ENCODE data around the gene OR2V2. TPM values are rescaled to one million over a fixed set of nuclear protein-coding genes. Genes with fewer than 3 reads are reported as not detected.

OR2V2 gene
- total and polyA plus RNA-seq, 2 donors (not counting 3 experiments of a cell fraction or from before 2014, with no cell fraction given): not detected

DNA sequence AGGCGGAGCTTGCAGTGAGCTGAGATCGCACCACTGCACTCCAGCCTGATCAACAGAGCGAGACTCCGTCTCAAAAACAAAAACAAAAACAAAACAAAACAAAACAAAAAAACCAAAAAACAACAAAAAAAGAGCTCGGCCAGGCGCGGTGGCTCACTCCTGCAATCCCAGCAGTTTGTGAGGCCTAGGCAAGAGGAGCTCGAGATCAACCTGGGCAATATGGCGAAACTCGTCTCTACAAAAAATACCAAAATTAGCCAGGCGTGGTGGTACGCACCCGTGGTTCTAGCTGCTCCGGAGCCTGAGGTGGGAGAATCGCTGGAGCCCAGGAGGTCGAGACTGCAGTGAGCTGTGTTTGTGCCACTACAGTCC lies 37.4 kb downstream of the OR2V2 start:
- DNase-seq (ENCODE audit: low read depth, low spot score): no peak
- Histone ChIP-seq H3K4me1 (ENCODE audit: control insufficient read depth, extremely low read depth, insufficient read depth, low read length) (peaks cover 1% of the 10 kb centered on the region), H3K79me2 (ENCODE audit: control insufficient read depth, insufficient read depth, low read length) (no peaks in the 10 kb centered on the region), H3K9ac (replicated peaks; ENCODE audit: extremely low read depth, insufficient read depth, low read length) (no peak overlapping the region), H3K9me1 (replicated peaks; ENCODE audit: control insufficient read depth, extremely low read depth, insufficient read depth, low read length) (no peaks in the 10 kb centered on the region), H3K9me3 (replicated peaks; ENCODE audit: control insufficient read depth, insufficient read depth, low read length) (no peaks in the 10 kb centered on the region), H3K36me3 (ENCODE audit: control insufficient read depth in 2 of 2, extremely low read depth in 1 of 2, insufficient read depth in 2 of 2, low read length in 2 of 2) (no peaks in the 10 kb centered on the region), H3K27me3 (ENCODE audit: control insufficient read depth in 2 of 2, insufficient read depth in 2 of 2, low read length in 2 of 2) (peaks cover 3 to 4% of the 10 kb centered on the region in 2 experiments), H4K20me1 (replicated peaks; ENCODE audit: control insufficient read depth, extremely low read depth, insufficient read depth, low read length) (no peaks in the 10 kb centered on the region), H3K4me3 (replicated peaks in 1 of 3; ENCODE audit: insufficient read depth in 1 of 3, low read depth in 1 of 3, low read length in 3 of 3) (no peak overlapping the region), H2AFZ (ENCODE audit: low read depth, low read length) (peak overlapping the region; percentile 70), H3K27ac (ENCODE audit: insufficient read depth, low read depth, low read length) (no peak overlapping the region), H3K4me2 (ENCODE audit: insufficient read depth, low read length) (peak overlapping the region; percentile 88)
- CTCF ChIA-PET: interaction anchor here (0.6 to 2.7 kb wide), 26 partner anchors 10 to 400 kb away, joined by 3 to 17 read pairs (median 4); partner anchors contain the start of genes RACK1, TRIM41, TRIM52 and TRIM7
- dilution Hi-C loops (cut with MboI; ENCODE audit: extremely low pct_ligation_motif_present, low sequenced_read_pairs): no loop called here
- POLR2A ChIA-PET: interaction anchor here (0.8 to 2.1 kb wide), 4 partner anchors 12 to 77 kb away, joined by 3 to 6 read pairs (median 4); partner anchors contain the start of gene TRIM41
- BruUV-seq (replicated peaks): no TSS peak
- intact Hi-C loops (cut with micrococcal nuclease): loop anchor here (1.0 to 10.0 kb wide), 5 partner anchors 76 to 690 kb away; partner anchors contain the start of genes CNOT6, MGAT1 and TRIM52
- no peak for TF ChIP-seq JUN (IDR thresholded peaks at IDR 0.05; ENCODE audit: borderline replicate concordance, insufficient read depth, insufficient read length, low read depth)
- no peak for TF ChIP-seq POLR2A (IDR thresholded peaks at IDR 0.05; ENCODE audit: low read depth, low read length)
- no peak for TF ChIP-seq POLR2AphosphoS5 (IDR thresholded peaks at IDR 0.05; ENCODE audit: insufficient read depth, low read depth, low read length)
- TF ChIP-seq EZH2 (IDR thresholded peaks at IDR 0.05; ENCODE audit: borderline replicate concordance, low read depth, low read length, severe bottlenecking): no peak
- TF ChIP-seq GATA2 (IDR thresholded peaks at IDR 0.05; ENCODE audit: insufficient read depth, insufficient read length, low read depth, low read length): no peak
- TF ChIP-seq, protein P1, sequence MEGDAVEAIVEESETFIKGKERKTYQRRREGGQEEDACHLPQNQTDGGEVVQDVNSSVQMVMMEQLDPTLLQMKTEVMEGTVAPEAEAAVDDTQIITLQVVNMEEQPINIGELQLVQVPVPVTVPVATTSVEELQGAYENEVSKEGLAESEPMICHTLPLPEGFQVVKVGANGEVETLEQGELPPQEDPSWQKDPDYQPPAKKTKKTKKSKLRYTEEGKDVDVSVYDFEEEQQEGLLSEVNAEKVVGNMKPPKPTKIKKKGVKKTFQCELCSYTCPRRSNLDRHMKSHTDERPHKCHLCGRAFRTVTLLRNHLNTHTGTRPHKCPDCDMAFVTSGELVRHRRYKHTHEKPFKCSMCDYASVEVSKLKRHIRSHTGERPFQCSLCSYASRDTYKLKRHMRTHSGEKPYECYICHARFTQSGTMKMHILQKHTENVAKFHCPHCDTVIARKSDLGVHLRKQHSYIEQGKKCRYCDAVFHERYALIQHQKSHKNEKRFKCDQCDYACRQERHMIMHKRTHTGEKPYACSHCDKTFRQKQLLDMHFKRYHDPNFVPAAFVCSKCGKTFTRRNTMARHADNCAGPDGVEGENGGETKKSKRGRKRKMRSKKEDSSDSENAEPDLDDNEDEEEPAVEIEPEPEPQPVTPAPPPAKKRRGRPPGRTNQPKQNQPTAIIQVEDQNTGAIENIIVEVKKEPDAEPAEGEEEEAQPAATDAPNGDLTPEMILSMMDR (IDR thresholded peaks at IDR 0.05; ENCODE audit: extremely low read depth in 1 of 2, insufficient read depth in 1 of 2, low read depth in 1 of 2, low read length in 2 of 2): no peak
- no peak for TF ChIP-seq FOS (IDR thresholded peaks at IDR 0.05; ENCODE audit: borderline replicate concordance, insufficient read depth, low read length)
- TF ChIP-seq, protein P2, sequence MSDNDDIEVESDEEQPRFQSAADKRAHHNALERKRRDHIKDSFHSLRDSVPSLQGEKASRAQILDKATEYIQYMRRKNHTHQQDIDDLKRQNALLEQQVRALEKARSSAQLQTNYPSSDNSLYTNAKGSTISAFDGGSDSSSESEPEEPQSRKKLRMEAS (IDR thresholded peaks at IDR 0.05; ENCODE audit: insufficient read depth, insufficient read length): no peak
- no peak for TF ChIP-seq MYC (IDR thresholded peaks at IDR 0.05; ENCODE audit: low read depth, low read length)
- FAIRE-seq: peak; percentile 21

Measured in endothelial cell of umbilical vein (primary cell).